Measurements from ENCODE around the gene POU6F2. TPM values are rescaled to one million over a fixed set of nuclear protein-coding genes. Genes with fewer than 3 reads are reported as not detected.

POU6F2 gene
- total and polyA plus RNA-seq, 2 donors, result 0.05 to 0.07 TPM

DNA sequence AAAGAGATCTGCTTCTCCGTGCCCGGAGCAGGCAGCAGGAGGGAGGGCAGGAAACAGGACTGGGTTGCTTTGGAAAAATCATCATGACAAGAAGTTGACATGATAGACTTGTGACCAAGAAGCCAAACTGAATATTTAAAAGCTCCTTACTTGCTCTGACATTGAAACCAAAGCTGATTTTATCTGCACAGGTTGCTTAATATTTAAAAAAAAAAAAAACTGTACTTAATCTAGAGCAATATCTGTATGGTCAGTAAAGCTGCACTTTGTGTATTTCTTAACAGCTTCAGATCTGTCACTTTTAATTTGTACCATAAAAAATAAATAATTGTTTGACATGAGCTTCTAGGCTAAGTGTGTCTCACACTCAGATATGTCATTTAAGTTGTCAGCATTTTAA is 490.6 kb downstream of the POU6F2 start:
- Histone ChIP-seq H3K9me3 (ENCODE audit: control insufficient read depth in 2 of 2, insufficient read depth in 1 of 2, low read length in 1 of 2) (no peaks in the 10 kb centered on the region), H3K4me1 (ENCODE audit: control insufficient read depth in 2 of 2, insufficient read depth in 2 of 2, low read length in 2 of 2) (peaks cover 0 to 13% of the 10 kb centered on the region in 2 donors), H3K27me3 (ENCODE audit: control insufficient read depth in 2 of 2, insufficient read depth in 1 of 2, low read length in 1 of 2) (no peaks in the 10 kb centered on the region), H3K4me3 (ENCODE audit: low read length in 2 of 2) (no peak overlapping the region), H3K27ac (ENCODE audit: low read depth in 1 of 2, low read length in 1 of 2) (no peak overlapping the region), H3K36me3 (ENCODE audit: control insufficient read depth in 2 of 2, insufficient read depth in 2 of 2, low read length in 1 of 2) (no peaks in the 10 kb centered on the region)
- 53% methylated on average over 2 of the region's 2 CpGs for WGBS
- no peak for DNase-seq (ENCODE audit: low read depth in 6 of 9, low spot score in 9 of 9)

- no peaks in the 10 kb centered on the region for H3K36me3 ChIP-seq (ENCODE audit: control insufficient read depth in 2 of 2, insufficient read depth in 2 of 2, low read length in 1 of 2)
- peak in 1 of 9 donors; percentile 15 for DNase-seq (ENCODE audit: low read depth in 6 of 9, low spot score in 9 of 9)
- no peaks in the 10 kb centered on the region for H3K27me3 ChIP-seq (ENCODE audit: control insufficient read depth in 2 of 2, insufficient read depth in 1 of 2, low read length in 1 of 2)
- H3K27ac ChIP-seq (ENCODE audit: low read depth in 1 of 2, low read length in 1 of 2), result no peak overlapping the region
- no peak overlapping the region for H3K4me3 ChIP-seq (ENCODE audit: low read length in 2 of 2)
- no peaks in the 10 kb centered on the region for H3K9me3 ChIP-seq (ENCODE audit: control insufficient read depth in 2 of 2, insufficient read depth in 1 of 2, low read length in 1 of 2)
- 42% methylated on average over 7 of the region's 7 CpGs for WGBS
- peaks cover 0 to 13% of the 10 kb centered on the region in 2 donors for H3K4me1 ChIP-seq (ENCODE audit: control insufficient read depth in 2 of 2, insufficient read depth in 2 of 2, low read length in 2 of 2)
Measured at GRCh38 chr7:39468808-39469374, 491.2 kb downstream of the POU6F2 start.

DNA sequence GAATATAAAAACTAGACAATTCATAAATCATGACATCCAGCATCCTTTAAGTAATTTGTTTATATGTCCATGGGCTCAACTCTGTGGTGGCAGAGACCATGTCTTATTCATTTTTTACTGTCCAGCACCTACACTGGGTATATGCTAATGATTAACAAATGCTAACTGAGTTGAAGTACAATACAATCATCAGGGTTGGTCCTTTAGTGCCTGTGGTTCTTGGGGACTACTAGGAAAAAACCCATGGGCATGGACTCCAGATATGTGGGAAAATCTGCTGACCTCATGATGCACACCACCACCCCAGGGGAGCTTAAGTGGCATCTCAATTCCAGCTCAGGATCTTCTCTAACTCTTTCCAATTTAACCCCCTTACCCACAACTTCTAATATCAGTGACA is 503.2 kb downstream of the POU6F2 start:
- DNase-seq (ENCODE audit: low read depth in 6 of 9, low spot score in 9 of 9), result no peak
- Histone ChIP-seq H3K4me1 (ENCODE audit: control insufficient read depth in 2 of 2, insufficient read depth in 2 of 2, low read length in 2 of 2) (no peaks in the 10 kb centered on the region), H3K4me3 (ENCODE audit: low read length in 2 of 2) (no peak overlapping the region), H3K36me3 (ENCODE audit: control insufficient read depth in 2 of 2, insufficient read depth in 2 of 2, low read length in 1 of 2) (no peaks in the 10 kb centered on the region), H3K9me3 (ENCODE audit: control insufficient read depth in 2 of 2, insufficient read depth in 1 of 2, low read length in 1 of 2) (no peaks in the 10 kb centered on the region), H3K27ac (ENCODE audit: low read depth in 1 of 2, low read length in 1 of 2) (no peak overlapping the region), H3K27me3 (ENCODE audit: control insufficient read depth in 2 of 2, insufficient read depth in 1 of 2, low read length in 1 of 2) (no peaks in the 10 kb centered on the region)

DNA sequence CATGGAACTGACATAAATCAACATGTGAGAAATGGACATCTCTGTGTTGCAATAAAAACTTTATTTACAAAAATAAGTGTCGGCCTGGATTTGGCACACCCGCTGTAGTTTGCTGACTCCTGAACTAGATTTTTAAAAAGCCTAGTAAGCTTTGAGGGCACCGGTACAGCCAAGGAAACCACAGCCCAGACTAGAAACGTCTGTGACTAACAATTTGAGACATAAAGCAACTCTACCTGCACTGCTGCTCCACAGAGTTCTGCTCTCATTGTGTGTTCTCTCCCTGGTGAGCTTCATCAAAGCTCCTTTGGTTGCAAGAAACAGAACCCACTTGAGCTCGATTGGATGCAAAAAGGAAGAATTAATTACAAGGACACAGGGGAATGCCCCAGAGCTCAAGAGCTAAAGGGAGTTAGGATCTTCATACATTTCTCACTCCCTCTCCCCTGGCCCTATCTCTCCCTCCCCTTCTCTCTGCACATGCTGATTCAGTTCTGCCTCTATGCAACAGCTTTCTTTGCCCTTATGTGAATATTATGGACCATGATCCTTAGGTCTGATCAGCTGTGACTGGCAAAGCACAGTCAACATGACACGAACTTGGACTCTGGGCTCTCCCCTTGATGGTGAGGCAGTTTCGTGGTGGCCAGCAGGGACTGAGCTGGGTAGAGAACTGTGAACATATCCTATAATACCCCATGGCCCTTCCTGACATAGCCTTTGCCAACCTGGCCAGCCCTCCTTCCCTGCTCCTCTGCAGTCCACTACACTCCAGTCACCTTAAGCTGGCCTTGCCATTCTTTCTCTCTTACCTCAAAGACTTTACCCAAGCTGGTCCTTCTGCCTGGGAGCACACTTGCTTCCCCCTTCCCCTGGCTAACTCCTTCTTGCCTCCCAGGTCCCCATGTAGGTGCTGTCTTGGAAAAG is 511.0 kb downstream of the POU6F2 start:
- Histone ChIP-seq H3K36me3 (ENCODE audit: control insufficient read depth in 2 of 2, insufficient read depth in 2 of 2, low read length in 1 of 2) (no peaks in the 10 kb centered on the region), H3K4me3 (ENCODE audit: low read length in 2 of 2) (no peak overlapping the region), H3K27ac (ENCODE audit: low read depth in 1 of 2, low read length in 1 of 2) (no peak overlapping the region), H3K9me3 (ENCODE audit: control insufficient read depth in 2 of 2, insufficient read depth in 1 of 2, low read length in 1 of 2) (no peaks in the 10 kb centered on the region), H3K27me3 (ENCODE audit: control insufficient read depth in 2 of 2, insufficient read depth in 1 of 2, low read length in 1 of 2) (peaks cover 0 to 2% of the 10 kb centered on the region in 2 donors), H3K4me1 (ENCODE audit: control insufficient read depth in 2 of 2, insufficient read depth in 2 of 2, low read length in 2 of 2) (peaks cover 0 to 5% of the 10 kb centered on the region in 2 donors)
- WGBS, result 33% methylated on average over 7 of the region's 7 CpGs
- DNase-seq (ENCODE audit: low read depth in 6 of 9, low spot score in 9 of 9), result peak in 1 of 9 donors; percentile 31

DNA sequence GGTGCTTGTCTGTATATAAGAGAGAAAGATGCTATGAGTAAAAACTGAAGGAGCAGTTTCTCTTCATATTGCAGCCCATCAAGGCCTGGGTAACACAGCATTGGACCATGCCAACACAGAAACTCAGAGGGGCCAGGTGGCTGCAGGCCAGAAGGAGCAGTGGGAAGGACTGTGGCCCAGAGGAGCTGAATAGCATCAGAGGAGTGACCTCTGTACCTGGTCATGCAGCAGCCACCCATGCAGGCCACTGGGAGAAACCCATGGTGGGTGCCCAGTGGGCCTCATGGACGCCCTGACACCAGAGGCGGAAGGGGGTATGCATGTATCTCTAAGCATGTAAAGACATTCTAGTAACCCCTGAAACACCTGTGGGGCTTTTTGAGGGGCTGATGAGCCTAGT is 512.6 kb downstream of the POU6F2 start:
- no peaks in the 10 kb centered on the region for H3K9me3 ChIP-seq (ENCODE audit: control insufficient read depth in 2 of 2, insufficient read depth in 1 of 2, low read length in 1 of 2)
- H3K27me3 ChIP-seq (ENCODE audit: control insufficient read depth in 2 of 2, insufficient read depth in 1 of 2, low read length in 1 of 2), result peaks cover 0 to 2% of the 10 kb centered on the region in 2 donors
- WGBS, result 97% methylated on average over 2 of the region's 2 CpGs
- H3K4me1 ChIP-seq (ENCODE audit: control insufficient read depth in 2 of 2, insufficient read depth in 2 of 2, low read length in 2 of 2), result peaks cover 0 to 5% of the 10 kb centered on the region in 2 donors
- no peaks in the 10 kb centered on the region for H3K36me3 ChIP-seq (ENCODE audit: control insufficient read depth in 2 of 2, insufficient read depth in 2 of 2, low read length in 1 of 2)
- DNase-seq (ENCODE audit: low read depth in 6 of 9, low spot score in 9 of 9), result no peak
- no peak overlapping the region for H3K4me3 ChIP-seq (ENCODE audit: low read length in 2 of 2)
- no peak overlapping the region for H3K27ac ChIP-seq (ENCODE audit: low read depth in 1 of 2, low read length in 1 of 2)

DNA sequence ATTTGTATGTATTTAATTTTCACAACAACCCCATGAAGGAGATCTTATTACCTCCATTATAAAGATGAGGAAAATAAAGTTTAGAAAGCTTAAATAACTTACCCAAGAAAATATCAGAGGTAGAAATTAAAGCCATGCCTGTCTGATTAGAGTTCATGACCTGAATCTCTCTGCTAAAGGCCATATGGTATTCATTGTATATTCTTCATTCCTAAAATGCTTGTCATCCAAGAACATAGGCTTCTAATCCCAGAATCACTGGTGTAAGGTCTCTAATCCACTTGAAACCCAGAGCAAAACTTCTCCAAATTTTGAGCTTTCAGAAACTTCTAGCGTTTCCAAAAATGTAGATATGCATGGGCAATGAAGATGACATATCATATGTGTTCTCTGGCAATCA is 516.2 kb downstream of the POU6F2 start:
- no peaks in the 10 kb centered on the region for H3K36me3 ChIP-seq (ENCODE audit: control insufficient read depth in 2 of 2, insufficient read depth in 2 of 2, low read length in 1 of 2)
- 97% methylated on average over 1 of the region's 1 CpG for WGBS
- no peak overlapping the region for H3K4me3 ChIP-seq (ENCODE audit: low read length in 2 of 2)
- H3K9me3 ChIP-seq (ENCODE audit: control insufficient read depth in 2 of 2, insufficient read depth in 1 of 2, low read length in 1 of 2), result no peaks in the 10 kb centered on the region
- no peak for DNase-seq (ENCODE audit: low read depth in 6 of 9, low spot score in 9 of 9)
- peaks cover 0 to 2% of the 10 kb centered on the region in 2 donors for H3K4me1 ChIP-seq (ENCODE audit: control insufficient read depth in 2 of 2, insufficient read depth in 2 of 2, low read length in 2 of 2)
- no peak overlapping the region for H3K27ac ChIP-seq (ENCODE audit: low read depth in 1 of 2, low read length in 1 of 2)
- no peaks in the 10 kb centered on the region for H3K27me3 ChIP-seq (ENCODE audit: control insufficient read depth in 2 of 2, insufficient read depth in 1 of 2, low read length in 1 of 2)

DNA sequence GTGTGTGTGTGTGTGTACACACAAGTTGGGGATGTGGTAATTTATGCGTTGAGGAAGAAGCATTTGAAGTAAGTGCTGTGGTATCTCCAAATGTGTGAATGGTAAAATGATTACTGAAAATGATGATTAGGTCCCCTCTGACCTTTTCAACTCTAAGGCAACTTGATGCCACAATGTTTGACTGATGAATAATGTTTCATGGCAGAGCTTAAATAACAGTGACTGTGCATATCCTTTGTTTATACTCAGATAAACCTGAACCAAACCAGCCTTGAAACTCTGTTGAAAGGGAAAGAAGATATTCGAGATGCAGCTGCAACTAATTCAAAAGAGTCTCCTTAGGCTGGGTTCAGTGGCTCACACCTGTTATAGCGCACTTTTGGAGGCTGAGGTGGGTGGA is 523.6 kb downstream of the POU6F2 start:
- Histone ChIP-seq H3K4me3 (ENCODE audit: low read length in 2 of 2) (no peak overlapping the region), H3K4me1 (ENCODE audit: control insufficient read depth in 2 of 2, insufficient read depth in 2 of 2, low read length in 2 of 2) (no peaks in the 10 kb centered on the region), H3K36me3 (ENCODE audit: control insufficient read depth in 2 of 2, insufficient read depth in 2 of 2, low read length in 1 of 2) (no peaks in the 10 kb centered on the region), H3K27ac (ENCODE audit: low read depth in 1 of 2, low read length in 1 of 2) (no peak overlapping the region), H3K9me3 (ENCODE audit: control insufficient read depth in 2 of 2, insufficient read depth in 1 of 2, low read length in 1 of 2) (no peaks in the 10 kb centered on the region), H3K27me3 (ENCODE audit: control insufficient read depth in 2 of 2, insufficient read depth in 1 of 2, low read length in 1 of 2) (no peaks in the 10 kb centered on the region)
- WGBS, result 71% methylated on average over 3 of the region's 3 CpGs
- no peak for DNase-seq (ENCODE audit: low read depth in 6 of 9, low spot score in 9 of 9)

DNA sequence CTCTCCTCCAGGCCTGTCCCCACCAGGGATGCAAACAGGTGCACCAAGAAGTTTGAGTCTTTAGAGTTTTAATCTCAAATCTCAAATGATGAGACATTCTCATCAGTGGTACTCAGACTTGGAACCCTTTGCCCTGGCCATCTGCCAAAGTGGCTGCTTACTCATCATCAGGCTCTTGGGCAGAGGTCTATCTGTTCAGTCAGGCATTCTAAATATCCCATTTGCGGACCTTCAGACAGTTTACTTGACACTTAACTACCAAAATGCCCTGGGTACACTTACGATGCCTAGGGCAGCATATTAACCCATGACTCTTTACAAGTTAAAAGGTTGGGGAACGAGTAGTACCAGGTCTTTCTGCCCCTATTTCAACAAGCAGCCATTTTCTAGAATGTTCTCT is 527.3 kb downstream of the POU6F2 start:
- DNase-seq (ENCODE audit: low read depth in 6 of 9, low spot score in 9 of 9), result no peak
- Histone ChIP-seq H3K9me3 (ENCODE audit: control insufficient read depth in 2 of 2, insufficient read depth in 1 of 2, low read length in 1 of 2) (no peaks in the 10 kb centered on the region), H3K27ac (ENCODE audit: low read depth in 1 of 2, low read length in 1 of 2) (no peak overlapping the region), H3K4me1 (ENCODE audit: control insufficient read depth in 2 of 2, insufficient read depth in 2 of 2, low read length in 2 of 2) (peaks cover 5 to 10% of the 10 kb centered on the region in 2 donors), H3K27me3 (ENCODE audit: control insufficient read depth in 2 of 2, insufficient read depth in 1 of 2, low read length in 1 of 2) (no peaks in the 10 kb centered on the region), H3K4me3 (ENCODE audit: low read length in 2 of 2) (no peak overlapping the region), H3K36me3 (ENCODE audit: control insufficient read depth in 2 of 2, insufficient read depth in 2 of 2, low read length in 1 of 2) (no peaks in the 10 kb centered on the region)
- WGBS, result 77% methylated on average over 3 of the region's 3 CpGs

- WGBS, result 39% methylated on average over 8 of the region's 8 CpGs
- Histone ChIP-seq H3K9me3 (ENCODE audit: control insufficient read depth in 2 of 2, insufficient read depth in 1 of 2, low read length in 1 of 2) (no peaks in the 10 kb centered on the region), H3K36me3 (ENCODE audit: control insufficient read depth in 2 of 2, insufficient read depth in 2 of 2, low read length in 1 of 2) (no peaks in the 10 kb centered on the region), H3K27ac (ENCODE audit: low read depth in 1 of 2, low read length in 1 of 2) (no peak overlapping the region), H3K4me3 (ENCODE audit: low read length in 2 of 2) (no peak overlapping the region), H3K27me3 (ENCODE audit: control insufficient read depth in 2 of 2, insufficient read depth in 1 of 2, low read length in 1 of 2) (no peaks in the 10 kb centered on the region), H3K4me1 (ENCODE audit: control insufficient read depth in 2 of 2, insufficient read depth in 2 of 2, low read length in 2 of 2) (peaks cover 5 to 10% of the 10 kb centered on the region in 2 donors)
- DNase-seq (ENCODE audit: low read depth in 6 of 9, low spot score in 9 of 9), result no peak
Measured at GRCh38 chr7:39507866-39508551, 530.3 kb downstream of the POU6F2 start.
